Ishikawa (cell line): ENCODE data around the gene C13orf46.

Experiments
- CEBPB ChIP-seq: IDR thresholded peaks from 2 replicates; pipeline ENCODE4 v1.6.1; 2012
- CREB1 ChIP-seq: IDR thresholded peaks from 2 replicates; pipeline ENCODE4 v1.6.1; 2012; ENCODE audit warnings: low read depth
- EP300 ChIP-seq: IDR thresholded peaks from 2 replicates; pipeline ENCODE4 v1.6.1; 2012; ENCODE audit warnings: borderline replicate concordance
- RAD21 ChIP-seq: IDR thresholded peaks from 2 replicates; pipeline ENCODE4 v1.6.1; 2012; ENCODE audit warnings: low read depth
- REST ChIP-seq: IDR thresholded peaks from 2 replicates; pipeline ENCODE4 v1.6.1; 2012; ENCODE audit warnings: low read depth, mild to moderate bottlenecking
- ZBTB7A ChIP-seq: IDR thresholded peaks from 2 replicates; pipeline ENCODE4 v1.6.1; 2012; ENCODE audit warnings: low read depth
- TF ChIP-seq, protein P1 (sequence below): IDR thresholded peaks from 2 replicates; pipeline ENCODE4 v1.6.1; 2012

- TF ChIP-seq CREB1 (no peak), EP300 (no peak), CEBPB (no peak), REST (no peak), RAD21 (no peak), ZBTB7A (no peak)
- TF ChIP-seq, protein P1, sequence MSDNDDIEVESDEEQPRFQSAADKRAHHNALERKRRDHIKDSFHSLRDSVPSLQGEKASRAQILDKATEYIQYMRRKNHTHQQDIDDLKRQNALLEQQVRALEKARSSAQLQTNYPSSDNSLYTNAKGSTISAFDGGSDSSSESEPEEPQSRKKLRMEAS = no peak
Measured at GRCh38 chr13:113922412-113923118, 51.3 kb downstream of the C13orf46 start.
